Measurements from ENCODE around the gene NOA1.
A peak's percentile ranks its signal among the peaks of the same experiment; 100 is the strongest.

NOA1 gene

GRCh38 chr4:56977321-56978012 is at the start of gene NOA1:
NOA1 (minus strand) TSS chr4:56977606; CDS start chr4:56977585, 21 bp downstream.
- DNase-seq (ENCODE audit: low read depth in 1 of 2, low spot score in 1 of 2), result peak; percentile 95 to 96

GRCh38 chr4:57023104-57023503 is 45.7 kb upstream of the NOA1 start:
- DNase-seq (ENCODE audit: low read depth in 1 of 2, low spot score in 1 of 2), result no peak

- no peak for DNase-seq (ENCODE audit: low read depth in 1 of 2, low spot score in 1 of 2)
These were observed 43.2 kb upstream of the NOA1 start for GRCh38 chr4:57020467-57021101.

- DNase-seq (ENCODE audit: low read depth in 1 of 2, low spot score in 1 of 2), result no peak
These were observed 41.6 kb upstream of the NOA1 start for GRCh38 chr4:57018980-57019379.

GRCh38 chr4:57013543-57014120 is 36.2 kb upstream of the NOA1 start:
- no peak for DNase-seq (ENCODE audit: low read depth in 1 of 2, low spot score in 1 of 2)

- no peak for DNase-seq (ENCODE audit: low read depth in 1 of 2, low spot score in 1 of 2)
These were observed 22.3 kb upstream of the NOA1 start for GRCh38 chr4:56999751-57000150.

GRCh38 chr4:56995525-56995924 is 18.1 kb upstream of the NOA1 start:
- DNase-seq (ENCODE audit: low read depth in 1 of 2, low spot score in 1 of 2), result no peak

GRCh38 chr4:56990109-56990905 is 12.9 kb upstream of the NOA1 start:
- no peak for DNase-seq (ENCODE audit: low read depth in 1 of 2, low spot score in 1 of 2)

- DNase-seq (ENCODE audit: low read depth in 1 of 2, low spot score in 1 of 2), result no peak
These were observed 9.5 kb upstream of the NOA1 start for GRCh38 chr4:56986952-56987351.

GRCh38 chr4:56986192-56986591 is 8.8 kb upstream of the NOA1 start:
- DNase-seq (ENCODE audit: low read depth in 1 of 2, low spot score in 1 of 2), result no peak

- DNase-seq (ENCODE audit: low read depth in 1 of 2, low spot score in 1 of 2), result no peak
These were observed 4.4 kb upstream of the NOA1 start for GRCh38 chr4:56981795-56982201.

- DNase-seq (ENCODE audit: low read depth in 1 of 2, low spot score in 1 of 2), result peak in 1 of 2 donors; percentile 10
These were observed 2.1 kb upstream of the NOA1 start for GRCh38 chr4:56979421-56980072.

- peak; percentile 63 to 68 for DNase-seq (ENCODE audit: low read depth in 1 of 2, low spot score in 1 of 2)
These were observed 1.4 kb upstream of the NOA1 start, which contains the start of gene POLR2B for GRCh38 chr4:56978750-56979303. POLR2B (plus strand) TSS chr4:56978896; CDS start chr4:56978986, 90 bp downstream.

GRCh38 chr4:56976837-56977320 is 527 bp downstream of the NOA1 start:
- peak; percentile 24 to 33 for DNase-seq (ENCODE audit: low read depth in 1 of 2, low spot score in 1 of 2)

- no peak for DNase-seq (ENCODE audit: low read depth in 1 of 2, low spot score in 1 of 2)
These were observed 1.0 kb downstream of the NOA1 start for GRCh38 chr4:56976283-56976836.

- no peak for DNase-seq (ENCODE audit: low read depth in 1 of 2, low spot score in 1 of 2)
These were observed 4.1 kb downstream of the NOA1 start for GRCh38 chr4:56973336-56973735.

- no peak for DNase-seq (ENCODE audit: low read depth in 1 of 2, low spot score in 1 of 2)
These were observed 4.6 kb downstream of the NOA1 start for GRCh38 chr4:56972809-56973208.

- DNase-seq (ENCODE audit: low read depth in 1 of 2, low spot score in 1 of 2), result no peak
These were observed 5.0 kb downstream of the NOA1 start for GRCh38 chr4:56972389-56972788.

- DNase-seq (ENCODE audit: low read depth in 1 of 2, low spot score in 1 of 2), result no peak
These were observed 6.0 kb downstream of the NOA1 start for GRCh38 chr4:56971383-56971782.

- DNase-seq (ENCODE audit: low read depth in 1 of 2, low spot score in 1 of 2), result no peak
These were observed 16.3 kb downstream of the NOA1 start for GRCh38 chr4:56961107-56961500.
